HG03342 (cell line): ENCODE data around the gene TXNRD2.
"Not testable (repeated sequence)": the region's sequence is repeated elsewhere in the genome, so short reads cannot be mapped to it uniquely, and the experiment has no call there.

Experiments used
- ATAC-seq: cut with Tn5 transposase; IDR thresholded peaks from one replicate; pipeline ENCODE4 v1.9.1; 2021; ENCODE audit warnings: mild to moderate bottlenecking, moderate library complexity; ENCODE audit not compliant: unreplicated experiment

The TXNRD2 gene

DNA sequence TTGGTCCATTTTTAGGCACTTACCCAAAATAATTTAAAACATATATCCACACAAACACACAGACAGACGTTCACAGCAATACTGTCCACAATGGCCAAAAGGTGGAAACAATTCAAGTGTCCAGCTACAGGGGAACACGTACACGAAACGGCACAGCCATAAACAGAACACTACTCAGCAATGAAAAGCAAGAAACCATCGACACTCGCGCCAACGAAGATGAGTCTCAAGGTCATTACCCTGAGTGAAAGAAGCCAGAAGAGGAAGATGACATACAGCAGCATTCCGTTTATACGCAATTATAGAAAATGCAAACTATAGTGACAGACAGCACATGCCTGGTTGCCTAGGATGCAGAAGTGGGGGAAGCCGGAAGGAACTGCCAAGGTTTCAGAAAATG lies 13.4 kb downstream of the TXNRD2 start:
- no peak for ATAC-seq

- ATAC-seq: no peak
These were observed 13.9 kb downstream of the TXNRD2 start for GRCh38 chr22:19927696-19928095.

DNA sequence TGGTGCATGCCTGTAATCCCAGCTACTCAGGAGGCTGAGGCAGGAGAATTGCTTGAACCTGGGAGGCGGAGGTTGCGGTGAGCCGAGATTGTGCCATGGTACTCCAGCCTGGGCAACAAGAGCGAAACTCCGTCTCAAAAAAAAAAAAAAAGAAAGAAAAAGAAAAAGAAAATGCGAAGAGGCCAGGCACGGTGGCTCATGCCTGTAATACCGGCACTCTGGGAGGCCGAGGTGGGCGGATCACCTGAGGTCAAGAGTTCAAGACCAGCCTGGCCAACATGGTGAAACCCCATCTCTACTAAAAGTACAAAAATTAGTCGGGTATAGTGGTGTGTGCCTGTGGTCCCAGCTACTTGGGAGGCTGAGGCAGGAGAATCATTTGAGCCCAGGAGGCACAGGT lies 15.6 kb downstream of the TXNRD2 start:
- not testable (repeated sequence) for ATAC-seq

DNA sequence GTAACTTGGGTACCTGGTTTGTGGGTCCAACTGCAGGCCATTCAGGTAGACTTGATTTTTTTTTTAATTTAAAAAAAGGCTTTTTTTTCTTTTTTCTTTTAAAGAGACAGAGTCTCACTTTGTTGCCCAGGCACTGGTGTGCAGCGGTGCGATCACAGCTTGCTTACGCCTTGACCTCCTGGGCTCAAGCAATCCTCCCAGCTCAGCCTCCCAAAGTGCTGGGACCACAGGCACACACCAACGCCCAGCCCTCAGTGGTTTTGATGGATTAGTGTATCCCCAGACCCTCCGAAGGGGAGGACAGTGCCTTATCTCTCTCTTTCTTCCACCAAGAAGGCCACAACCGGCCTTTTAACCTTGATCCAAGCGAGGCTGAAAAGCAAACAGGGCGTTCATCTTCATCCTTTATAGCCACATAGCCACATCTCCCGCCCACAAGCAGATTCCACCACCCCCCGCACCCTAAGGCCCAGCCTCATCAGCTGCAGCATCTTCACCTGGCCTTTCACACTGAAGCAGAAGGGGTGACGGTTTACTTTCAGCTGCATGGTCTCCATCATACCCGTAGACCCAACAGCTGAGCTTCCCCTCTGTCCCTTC lies 17.6 kb downstream of the TXNRD2 start:
- no peak for ATAC-seq

GRCh38 chr22:19921544-19922081 lies 20.0 kb downstream of the TXNRD2 start:
- ATAC-seq: no peak

GRCh38 chr22:19919701-19920363 lies 21.8 kb downstream of the TXNRD2 start:
- no peak for ATAC-seq

GRCh38 chr22:19918332-19919106 lies 23.1 kb downstream of the TXNRD2 start:
- ATAC-seq: no peak

DNA sequence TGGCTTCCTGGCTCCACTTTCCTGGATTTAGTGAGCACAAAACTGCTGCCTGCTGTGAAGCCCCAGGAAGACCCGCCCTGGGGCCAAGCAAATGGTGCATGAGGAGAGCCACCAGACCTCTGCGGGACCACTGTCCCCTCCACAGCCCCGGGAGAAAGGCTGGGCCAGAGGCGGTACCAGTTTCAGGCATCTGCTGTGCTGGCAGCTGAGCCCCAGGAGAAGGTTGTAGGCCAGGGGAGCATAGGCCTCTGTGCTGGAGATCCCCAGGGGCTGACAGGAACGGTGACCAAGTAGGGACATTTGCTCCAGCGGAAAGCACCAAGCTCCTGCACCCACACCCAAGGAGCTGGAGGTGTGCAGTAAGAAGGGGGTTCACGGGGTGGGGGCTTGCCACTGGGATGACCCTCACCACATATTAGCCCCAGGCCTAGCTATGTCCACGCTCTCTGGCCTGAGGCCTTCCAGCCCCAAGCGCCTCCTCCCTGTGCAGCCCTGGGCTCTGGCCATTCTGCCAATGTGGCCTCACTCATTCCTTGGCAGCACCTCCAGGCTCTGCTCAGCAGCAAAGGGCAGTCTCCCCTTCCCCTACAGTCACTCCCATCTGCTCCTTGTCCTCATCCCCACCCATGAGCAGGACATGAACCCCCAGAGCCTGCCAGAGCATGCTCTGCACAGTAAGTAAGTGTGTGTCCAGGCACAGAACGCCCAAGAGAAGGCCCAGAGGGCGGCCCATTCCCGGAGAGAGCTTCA lies 24.1 kb downstream of the TXNRD2 start:
- no peak for ATAC-seq

DNA sequence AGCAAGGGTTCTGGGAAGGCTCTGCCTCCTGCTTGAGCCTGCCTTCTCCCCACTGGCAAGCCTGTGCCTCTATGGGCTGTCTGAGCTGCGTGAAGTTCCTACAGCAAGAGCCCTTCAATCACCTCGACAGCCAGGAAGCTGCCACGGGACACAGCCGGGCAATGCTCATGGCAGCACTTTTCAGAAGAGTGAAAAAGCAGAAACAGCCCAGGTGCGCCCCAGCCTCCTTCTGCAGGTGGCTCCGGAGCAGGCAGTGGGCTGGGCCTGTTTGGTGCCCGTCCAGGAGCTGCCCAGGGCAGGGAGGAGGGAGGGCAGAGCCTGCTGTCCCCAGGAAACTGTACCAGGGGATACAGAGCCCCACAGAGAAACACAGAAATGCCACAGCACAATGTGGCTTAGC lies 24.7 kb downstream of the TXNRD2 start:
- ATAC-seq: no peak

- ATAC-seq: no peak
These were observed 25.6 kb downstream of the TXNRD2 start for GRCh38 chr22:19916006-19916405.

- ATAC-seq: no peak
These were observed 26.2 kb downstream of the TXNRD2 start for GRCh38 chr22:19915287-19915954.

DNA sequence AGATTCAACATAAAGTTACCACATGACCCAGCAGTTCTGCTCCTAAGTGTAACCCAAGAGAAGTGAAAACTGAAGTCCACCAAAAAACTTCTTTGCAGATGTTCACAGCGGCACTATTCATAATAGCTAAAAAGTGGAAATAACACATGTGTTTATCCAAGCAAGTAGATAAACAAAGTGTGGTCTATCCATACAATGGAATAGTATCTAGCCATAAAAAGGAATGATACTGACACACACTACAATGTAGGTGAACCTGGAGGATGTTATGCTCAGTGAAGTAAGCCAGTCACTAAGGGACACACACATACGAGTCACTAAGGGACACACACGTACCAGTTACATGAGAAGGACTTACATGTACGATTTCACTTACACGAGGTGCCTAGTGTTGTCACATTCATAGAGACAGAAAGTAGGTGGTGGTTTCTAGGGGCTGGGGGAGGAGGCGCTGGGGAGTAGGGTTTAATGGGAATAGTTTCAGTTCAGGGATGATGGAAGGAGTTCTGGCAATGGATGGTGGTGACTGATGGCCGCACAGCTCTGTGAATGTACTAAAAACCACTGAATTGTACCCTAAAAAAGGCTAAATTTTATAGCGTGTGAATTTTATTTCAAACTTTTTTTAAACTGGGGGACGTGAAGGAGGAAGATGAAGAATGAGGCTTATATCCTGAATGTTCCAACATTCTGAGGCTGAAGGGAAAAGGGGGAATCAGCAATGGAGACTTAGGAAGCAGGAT lies 27.2 kb downstream of the TXNRD2 start:
- ATAC-seq: no peak

- ATAC-seq: no peak
These were observed 28.2 kb downstream of the TXNRD2 start for GRCh38 chr22:19913337-19913936.

- no peak for ATAC-seq
These were observed 29.2 kb downstream of the TXNRD2 start for GRCh38 chr22:19912271-19912999.

- ATAC-seq: no peak
These were observed 29.9 kb downstream of the TXNRD2 start for GRCh38 chr22:19911540-19912270.

DNA sequence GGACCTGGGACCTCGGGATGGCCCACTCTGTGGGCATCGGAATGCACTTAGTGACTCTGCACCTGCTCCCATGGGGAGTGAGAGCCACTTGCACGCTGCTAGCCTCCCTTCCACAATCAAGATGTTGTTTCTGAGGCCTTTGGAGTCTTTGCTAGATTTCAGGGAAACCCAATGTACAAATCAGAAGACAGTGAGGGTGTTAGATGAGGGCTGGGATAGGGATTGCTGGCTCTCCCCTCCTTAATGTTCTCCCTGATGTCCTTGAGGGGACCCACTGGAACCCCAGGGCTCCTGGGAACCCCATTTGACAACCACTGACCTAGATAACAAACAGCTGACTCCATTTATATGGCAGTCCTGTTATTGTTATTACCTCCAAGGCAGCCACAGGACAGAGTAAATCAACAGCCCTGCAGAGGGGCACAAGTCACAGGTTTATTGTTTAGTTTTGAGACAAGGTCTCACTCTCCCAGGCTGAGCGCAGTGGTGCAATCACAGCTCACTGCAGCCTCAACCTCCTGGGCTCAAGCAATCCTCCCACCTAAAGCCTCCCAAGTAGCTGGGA lies 31.4 kb downstream of the TXNRD2 start:
- ATAC-seq: no peak

DNA sequence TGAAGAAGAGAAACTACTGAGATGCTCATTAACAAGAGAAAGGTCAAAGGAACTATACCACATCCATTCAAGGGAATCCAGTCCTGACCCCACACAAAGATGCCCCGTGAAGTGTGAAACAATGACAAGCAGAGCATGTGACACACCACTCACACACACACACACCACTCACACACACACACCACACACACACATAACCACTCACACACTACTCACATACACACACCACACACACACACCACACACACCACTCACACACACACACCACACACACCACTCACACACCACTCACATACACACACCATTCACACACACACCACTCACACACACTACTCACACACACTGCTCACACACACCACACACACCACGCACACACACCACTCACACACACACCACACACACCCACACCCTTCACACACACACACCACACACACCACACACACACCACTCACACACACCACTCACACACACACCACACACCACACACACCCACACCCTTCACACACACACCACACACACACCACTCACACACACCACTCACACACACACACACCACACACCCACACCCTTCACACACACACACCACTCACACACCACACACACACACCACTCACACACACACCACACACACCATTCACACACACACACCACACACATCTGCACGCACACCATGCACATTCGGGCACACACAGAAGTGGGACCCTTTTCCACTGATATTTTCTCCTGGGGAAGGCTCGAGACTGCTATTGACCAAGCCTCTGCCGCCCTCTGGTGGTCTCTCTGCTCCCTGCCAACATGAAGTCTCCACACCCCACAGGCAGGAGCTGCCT lies 32.1 kb downstream of the TXNRD2 start:
- no peak for ATAC-seq
